Sigmoid colon (tissue), 7 donors: ENCODE measurements around the gene USP4. TPM values are rescaled to one million over a fixed set of nuclear protein-coding genes. Genes with fewer than 3 reads are reported as not detected.
A peak's percentile ranks its signal among the peaks of the same experiment; 100 is the strongest.

Experiments
- DNase-seq: peaks from one replicate; pipeline ENCODE4 v3.0.0-alpha.2; 2019
- H3K27ac ChIP-seq, 4 donors: fragments of 200-600 bp; sonication (generic); one replicate each; pipeline ENCODE4 v1.5.1; 2016 to 2019; ENCODE audit warnings: mild to moderate bottlenecking in 1 of 4
- H3K27me3 ChIP-seq, 3 donors: fragments of 200-600 bp; sonication (generic); one replicate each; pipeline ENCODE4 v1.5.1; 2019; ENCODE audit warnings: mild to moderate bottlenecking in 1 of 3
- H3K36me3 ChIP-seq, 4 donors: fragments of 200-600 bp; sonication (generic); one replicate each; pipeline ENCODE4 v1.5.1; 2016 to 2019
- H3K4me1 ChIP-seq, 4 donors: fragments of 200-600 bp; sonication (generic); one replicate each; pipeline ENCODE4 v1.5.1; 2017 to 2019
- H3K4me3 ChIP-seq, 4 donors: fragments of 200-600 bp; sonication (generic); one replicate each; pipeline ENCODE4 v1.5.1; 2017 to 2019; ENCODE audit warnings: mild to moderate bottlenecking in 2 of 4, moderate library complexity in 1 of 4
- H3K9me3 ChIP-seq, 4 donors: fragments of 200-600 bp in 3 of 4; sonication (generic) in 3 of 4; one replicate each; pipeline versions ENCODE4 v1.5.1 to v1.6.1; 2013 to 2019
- CTCF ChIP-seq, 4 experiments: fragments of 450-650 bp in 3 of 4; fragments of 200-600 bp in 1 of 4; IDR thresholded peaks; one replicate each; pipeline ENCODE4 v1.5.1; 2016 to 2019; ENCODE audit warnings: antibody characterized with exemption in 4 of 4, mild to moderate bottlenecking in 3 of 4, moderate library complexity in 2 of 4
- EP300 ChIP-seq, 4 donors: sonication (generic); formaldehyde crosslinking; IDR thresholded peaks; one replicate each; pipeline ENCODE4 v1.6.1; 2017; ENCODE audit warnings: antibody characterized with exemption in 4 of 4
- POLR2A ChIP-seq, 2 donors: fragments of 450-650 bp; IDR thresholded peaks; one replicate each; pipeline ENCODE4 v1.6.1; 2016; ENCODE audit warnings: antibody characterized with exemption in 2 of 2, mild to moderate bottlenecking in 2 of 2, moderate library complexity in 2 of 2
- POLR2AphosphoS5 ChIP-seq, 4 donors: sonication (generic); formaldehyde crosslinking; IDR thresholded peaks; one replicate each; pipeline ENCODE4 v1.6.1; 2017; ENCODE audit warnings: antibody characterized with exemption in 4 of 4
- WGBS, 2 donors: extraction: QIAGEN DNeasy Blood & Tissue Kit; methylation state at CpG; one replicate each; pipeline ENCODE4 v1.1.7; 2013; 5-methylcytosine and 5-hydroxymethylcytosine counted together
- intact Hi-C: fragments of 100-400 bp; cut with DNase I; formaldehyde crosslinking; loops from one replicate; pipeline ENCODE4 v1.15.1; 2023
- polyA plus RNA-seq, 3 donors: library from polyadenylated mRNA; stranded (reverse); fragments of 200-250 nt; gene quantifications; one replicate each; pipeline ENCODE4 v1.2.3, GENCODE V29; 2013
- total RNA-seq, 4 donors: library from RNA; depleted of rRNA; stranded (reverse); fragments of >200 nt; gene quantifications; one replicate each; pipeline ENCODE4 v1.1.0, GENCODE V29; 2016
- donor health status: healthy with polysubstance abuse.
- donor health status: Bipolar disorder and iron deficiency.
- donor health status: healthy.

USP4 gene
- total and polyA plus RNA-seq, 7 donors = 16.3 to 31.9 (median 22.2) TPM

GRCh38 chr3:49346797-49347251 is 7.0 kb upstream of the USP4 start:
- intact Hi-C loops = no loop called here
- Histone ChIP-seq H3K4me3 (no peak overlapping the region), H3K27ac (peak overlapping the region; percentile 14 to 92 (median 54)), H3K36me3 (no peaks in the 10 kb centered on the region), H3K27me3 (no peaks in the 10 kb centered on the region), H3K4me1 (no peaks in the 10 kb centered on the region), H3K9me3 (no peaks in the 10 kb centered on the region)
- WGBS, 2 donors = 45 to 82% methylated on average over 6 of the region's 6 CpGs
- no peak for TF ChIP-seq EP300 (IDR thresholded peaks at IDR 0.05)
- no peak for TF ChIP-seq POLR2AphosphoS5 (IDR thresholded peaks at IDR 0.05)
- no peak for TF ChIP-seq POLR2A (IDR thresholded peaks at IDR 0.05)
- no peak for TF ChIP-seq CTCF (IDR thresholded peaks at IDR 0.05)
- DNase-seq = no peak

DNA sequence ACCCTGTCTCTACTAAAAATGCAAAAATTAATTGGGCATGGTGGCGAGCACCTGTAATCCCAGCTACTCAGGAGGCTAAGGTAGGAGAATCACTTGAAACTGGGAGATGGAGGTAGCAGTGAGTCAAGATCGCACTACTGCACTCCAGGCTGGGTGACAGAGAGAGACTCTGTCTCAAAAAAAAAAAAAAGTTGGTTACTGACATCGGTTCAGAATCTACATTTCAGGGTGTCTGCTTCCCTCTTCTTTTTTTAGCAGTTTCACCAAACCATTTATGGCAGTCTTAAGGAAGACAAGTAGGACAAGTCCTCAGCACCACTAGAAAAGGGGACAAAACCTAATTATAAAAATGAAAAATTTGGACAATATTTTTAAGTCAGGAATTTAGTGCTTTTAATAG is 3.3 kb upstream of the USP4 start:
- peak overlapping the region in 2 of 4 donors; percentile 38 to 92 for H3K27ac ChIP-seq
- no peak for DNase-seq
- no peaks in the 10 kb centered on the region for H3K27me3 ChIP-seq
- peaks cover 0 to 24% (median 17%) of the 10 kb centered on the region in 4 donors for H3K4me1 ChIP-seq
- intact Hi-C loops = loop anchor here (5.0 kb wide), 2 partner anchors 69 to 84 kb away; partner anchors contain the start of genes NICN1, RHOA and TCTA
- H3K9me3 ChIP-seq = no peaks in the 10 kb centered on the region
- H3K4me3 ChIP-seq = no peak overlapping the region
- TF ChIP-seq CTCF (IDR thresholded peaks at IDR 0.05) (no peak), POLR2AphosphoS5 (IDR thresholded peaks at IDR 0.05) (no peak), POLR2A (IDR thresholded peaks at IDR 0.05) (no peak), EP300 (IDR thresholded peaks at IDR 0.05) (no peak)
- no peaks in the 10 kb centered on the region for H3K36me3 ChIP-seq
- WGBS, 2 donors = 70 to 88% methylated on average over 3 of the region's 3 CpGs

GRCh38 chr3:49341996-49342395 is 2.1 kb upstream of the USP4 start:
- TF ChIP-seq POLR2A (IDR thresholded peaks at IDR 0.05) (no peak), POLR2AphosphoS5 (IDR thresholded peaks at IDR 0.05) (no peak), CTCF (IDR thresholded peaks at IDR 0.05) (no peak), EP300 (IDR thresholded peaks at IDR 0.05) (no peak)

GRCh38 chr3:49339581-49339940 is 292 bp downstream of the USP4 start:
- TF ChIP-seq POLR2AphosphoS5 (IDR thresholded peaks at IDR 0.05) (no peak), CTCF (IDR thresholded peaks at IDR 0.05) (no peak), EP300 (IDR thresholded peaks at IDR 0.05) (no peak), POLR2A (IDR thresholded peaks at IDR 0.05) (no peak)
- WGBS, 2 donors = 1% methylated on average over 17 of the region's 17 CpGs
- Histone ChIP-seq H3K4me1 (peaks cover 0 to 26% (median 21%) of the 10 kb centered on the region in 4 donors), H3K27me3 (no peaks in the 10 kb centered on the region), H3K36me3 (peaks cover 1 to 26% (median 12%) of the 10 kb centered on the region in 4 donors), H3K9me3 (no peaks in the 10 kb centered on the region), H3K4me3 (peak overlapping the region; percentile 63 to 89 (median 68)), H3K27ac (peak overlapping the region; percentile 88 to 95 (median 93))
- intact Hi-C loops = no loop called here
- DNase-seq = peak; percentile 70

More at GRCh38 chr3:49341996-49342395, 2.1 kb upstream of the USP4 start:
- no peak overlapping the region for H3K4me3 ChIP-seq
- H3K27ac ChIP-seq = peak overlapping the region in 2 of 4 donors; percentile 92 to 94
- H3K9me3 ChIP-seq = no peaks in the 10 kb centered on the region
- intact Hi-C loops = loop anchor here (2.0 to 5.0 kb wide), 3 partner anchors 15 to 85 kb away; partner anchors contain the start of genes NICN1, RHOA and TCTA
- peaks cover 0 to 26% (median 21%) of the 10 kb centered on the region in 4 donors for H3K4me1 ChIP-seq
- DNase-seq = no peak
- H3K27me3 ChIP-seq = no peaks in the 10 kb centered on the region
- 88 to 92% methylated on average over 6 of the region's 6 CpGs for WGBS, 2 donors
- H3K36me3 ChIP-seq = peaks cover 0 to 6% (median under 1%) of the 10 kb centered on the region in 4 donors
